Left lung (tissue), 10 donors: ENCODE results near the gene NHLRC2. TPM values are rescaled to one million over a fixed set of nuclear protein-coding genes. Genes with fewer than 3 reads are reported as not detected.

ENCODE experiments used
- ATAC-seq: fragments of 200-7000 bp; cut with Tn5 transposase; one replicate; pipeline ENCODE4 v1.9.1; 2020; ENCODE audit warnings: moderate library complexity
- DNase-seq, 4 donors: peaks; one replicate each; pipeline ENCODE4 v3.0.0-alpha.2; 2013 to 2020
- H3K27ac ChIP-seq, 2 donors: fragments of 200-600 bp; sonication (generic) in 1 of 2; one replicate each; pipeline versions ENCODE4 v1.5.0 to v1.8.0; 2020 to 2021
- H3K27me3 ChIP-seq, 2 donors: fragments of 200-600 bp; sonication (generic) in 1 of 2; one replicate each; pipeline versions ENCODE4 v1.5.0 to v1.8.0; 2020 to 2021
- H3K36me3 ChIP-seq, 2 donors: fragments of 200-600 bp; sonication (generic) in 1 of 2; one replicate each; pipeline versions ENCODE4 v1.5.0 to v1.8.0; 2020 to 2021
- H3K4me1 ChIP-seq, 2 donors: fragments of 200-600 bp; one replicate each; pipeline ENCODE4 v1.8.0; 2021
- H3K4me3 ChIP-seq, 2 donors: fragments of 200-600 bp; sonication (generic) in 1 of 2; one replicate each; pipeline versions ENCODE4 v1.5.0 to v1.8.0; 2020 to 2021; ENCODE audit warnings: mild to moderate bottlenecking in 1 of 2
- H3K9me3 ChIP-seq, 2 donors: fragments of 200-600 bp; sonication (generic) in 1 of 2; one replicate each; pipeline versions ENCODE4 v1.5.0 to v1.8.0; 2020 to 2021
- intact Hi-C, 2 donors: fragments of 100-400 bp; cut with DNase I; formaldehyde crosslinking; loops; one replicate each; pipeline versions ENCODE4 v1.11.2 to v1.14.2; 2022
- polyA plus RNA-seq, 6 donors: library from polyadenylated mRNA; unstranded; fragments of 120-200 nt; gene quantifications; one replicate each; pipeline ENCODE4 v1.2.1, GENCODE V29; 2013; ENCODE audit not compliant: insufficient read length in 6 of 6
- total RNA-seq, 2 donors: library from RNA; stranded (reverse); fragmentation: NEBNext Ultra II Directional; extraction: Animal tissue kit (Norgen Biotek cat#: 25700); gene quantifications; one replicate each; pipeline ENCODE4 v1.2.1, GENCODE V29; 2021
- TF ChIP-seq, protein P1 (sequence below), 2 donors: fragments of 200-600 bp; sonication (generic) in 1 of 2; IDR thresholded peaks; one replicate each; pipeline versions ENCODE4 v1.5.0 to v1.8.0; 2021; ENCODE audit warnings: antibody characterized with exemption in 2 of 2
- donor health status: DM: no; HTN: yes; CAD: no.
- donor health status: DM: no; HTN: no; CAD: no.

NHLRC2 gene
- total and polyA plus RNA-seq, 8 donors, result 22.0 to 48.2 (median 26.6) TPM

- DNase-seq (peak in 1 of 4 donors; percentile 8), ATAC-seq (peak; percentile 41)
- peak overlapping the region; percentile 88 to 93 for H3K4me3 ChIP-seq
- TF ChIP-seq, protein P1, sequence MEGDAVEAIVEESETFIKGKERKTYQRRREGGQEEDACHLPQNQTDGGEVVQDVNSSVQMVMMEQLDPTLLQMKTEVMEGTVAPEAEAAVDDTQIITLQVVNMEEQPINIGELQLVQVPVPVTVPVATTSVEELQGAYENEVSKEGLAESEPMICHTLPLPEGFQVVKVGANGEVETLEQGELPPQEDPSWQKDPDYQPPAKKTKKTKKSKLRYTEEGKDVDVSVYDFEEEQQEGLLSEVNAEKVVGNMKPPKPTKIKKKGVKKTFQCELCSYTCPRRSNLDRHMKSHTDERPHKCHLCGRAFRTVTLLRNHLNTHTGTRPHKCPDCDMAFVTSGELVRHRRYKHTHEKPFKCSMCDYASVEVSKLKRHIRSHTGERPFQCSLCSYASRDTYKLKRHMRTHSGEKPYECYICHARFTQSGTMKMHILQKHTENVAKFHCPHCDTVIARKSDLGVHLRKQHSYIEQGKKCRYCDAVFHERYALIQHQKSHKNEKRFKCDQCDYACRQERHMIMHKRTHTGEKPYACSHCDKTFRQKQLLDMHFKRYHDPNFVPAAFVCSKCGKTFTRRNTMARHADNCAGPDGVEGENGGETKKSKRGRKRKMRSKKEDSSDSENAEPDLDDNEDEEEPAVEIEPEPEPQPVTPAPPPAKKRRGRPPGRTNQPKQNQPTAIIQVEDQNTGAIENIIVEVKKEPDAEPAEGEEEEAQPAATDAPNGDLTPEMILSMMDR (IDR thresholded peaks at IDR 0.05), result no peak
- peaks cover 15 to 53% of the 10 kb centered on the region in 2 donors for H3K4me1 ChIP-seq
- no peaks in the 10 kb centered on the region for H3K9me3 ChIP-seq
- H3K27ac ChIP-seq, result peak overlapping the region; percentile 93 to 94
- H3K36me3 ChIP-seq, result peaks cover 0 to 3% of the 10 kb centered on the region in 2 donors
- H3K27me3 ChIP-seq, result no peaks in the 10 kb centered on the region
- intact Hi-C loops, result no loop called here
Measured at GRCh38 chr10:113853578-113854012, 866 bp upstream of the NHLRC2 start.

- Histone ChIP-seq H3K4me3 (peak overlapping the region; percentile 88 to 93), H3K4me1 (peaks cover 15 to 67% of the 10 kb centered on the region in 2 donors), H3K27me3 (no peaks in the 10 kb centered on the region), H3K36me3 (peaks cover 0 to 15% of the 10 kb centered on the region in 2 donors), H3K9me3 (no peaks in the 10 kb centered on the region), H3K27ac (peak overlapping the region; percentile 93 to 94)
- TF ChIP-seq, protein P1 (IDR thresholded peaks at IDR 0.05), result no peak
- ATAC-seq (peak; percentile 73), DNase-seq (peak; percentile 58 to 88 (median 76))
- intact Hi-C loops, result no loop called here
Measured at GRCh38 chr10:113854761-113855588, 514 bp downstream of the NHLRC2 start.

DNA sequence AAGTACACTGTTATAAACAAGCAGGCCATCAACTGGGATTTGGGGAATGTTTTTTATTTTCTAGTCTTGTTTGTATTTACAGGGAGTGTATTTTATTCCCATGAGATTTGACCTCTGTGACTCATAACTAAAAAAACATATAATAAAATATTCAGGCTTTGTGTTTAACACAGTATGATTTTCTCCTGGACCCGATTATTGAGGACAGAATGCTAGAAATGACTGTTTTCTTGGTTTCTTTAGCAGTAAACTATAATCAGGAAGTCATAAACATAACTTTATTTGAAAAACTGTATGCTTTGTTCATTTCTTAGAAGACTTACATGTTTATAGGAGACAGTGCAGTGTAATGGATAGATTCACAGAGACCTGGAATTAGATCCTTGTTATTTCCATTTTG lies 2.1 kb downstream of the NHLRC2 start:
- Histone ChIP-seq H3K4me3 (peak overlapping the region in 1 of 2 donors; percentile 93), H3K4me1 (peaks cover 15 to 63% of the 10 kb centered on the region in 2 donors), H3K36me3 (peaks cover 0 to 26% of the 10 kb centered on the region in 2 donors), H3K9me3 (no peaks in the 10 kb centered on the region), H3K27me3 (no peaks in the 10 kb centered on the region), H3K27ac (peak overlapping the region in 1 of 2 donors; percentile 14)
- intact Hi-C loops, result no loop called here
- ATAC-seq (no peak), DNase-seq (no peak)
- TF ChIP-seq, protein P1 (IDR thresholded peaks at IDR 0.05), result no peak

DNA sequence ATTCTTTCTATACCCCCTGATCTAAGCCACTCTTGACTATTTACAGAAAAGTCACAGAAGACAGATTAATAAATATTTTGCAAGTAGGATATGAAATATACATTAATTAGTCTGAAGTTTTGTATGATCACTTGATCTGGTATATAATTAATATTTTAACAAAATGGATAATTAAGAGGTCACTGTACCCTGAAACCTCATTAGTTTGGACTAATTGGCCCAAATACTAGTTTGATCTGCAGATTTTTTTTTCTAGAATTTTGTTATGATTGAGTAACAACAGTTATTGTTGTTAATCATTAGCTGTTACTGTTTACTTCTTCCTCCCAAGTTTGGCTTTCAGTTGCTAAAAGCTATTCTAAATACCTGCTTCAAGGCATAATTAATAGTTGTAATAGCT lies 2.7 kb downstream of the NHLRC2 start:
- ATAC-seq, result no peak
- TF ChIP-seq, protein P1 (IDR thresholded peaks at IDR 0.05), result no peak

DNA sequence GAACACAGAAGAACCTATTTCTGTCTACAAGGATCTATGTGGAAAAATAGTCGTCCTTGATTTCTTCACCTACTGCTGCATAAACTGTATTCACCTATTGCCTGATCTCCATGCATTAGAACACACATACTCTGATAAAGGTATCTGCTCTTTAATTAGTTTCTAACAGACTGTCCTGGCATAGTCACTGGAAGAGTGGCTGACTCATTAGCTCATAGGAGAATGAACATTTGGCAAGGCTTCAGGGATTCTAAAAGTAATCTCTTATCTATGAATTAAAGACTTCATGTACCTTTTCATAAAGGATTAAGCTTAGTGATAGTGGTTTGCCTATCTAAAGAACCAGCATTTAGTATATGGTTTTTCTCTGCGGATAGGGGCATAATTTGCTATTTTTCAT lies 4.1 kb downstream of the NHLRC2 start:
- Histone ChIP-seq H3K4me3 (no peak overlapping the region), H3K4me1 (peaks cover 15 to 53% of the 10 kb centered on the region in 2 donors), H3K27me3 (no peaks in the 10 kb centered on the region), H3K9me3 (no peaks in the 10 kb centered on the region), H3K27ac (no peak overlapping the region), H3K36me3 (peaks cover 0 to 32% of the 10 kb centered on the region in 2 donors)
- DNase-seq (no peak), ATAC-seq (no peak)
- TF ChIP-seq, protein P1 (IDR thresholded peaks at IDR 0.05), result no peak
- intact Hi-C loops, result no loop called here

More for the DNA sequence above, 2.7 kb downstream of the NHLRC2 start:
- peaks cover 15 to 59% of the 10 kb centered on the region in 2 donors for H3K4me1 ChIP-seq
- no peaks in the 10 kb centered on the region for H3K9me3 ChIP-seq
- no peak for DNase-seq
- intact Hi-C loops, result no loop called here
- no peak overlapping the region for H3K27ac ChIP-seq
- no peaks in the 10 kb centered on the region for H3K27me3 ChIP-seq
- peaks cover 0 to 32% of the 10 kb centered on the region in 2 donors for H3K36me3 ChIP-seq
- peak overlapping the region in 1 of 2 donors; percentile 93 for H3K4me3 ChIP-seq
